GM10266 (cell line): ENCODE results near the gene ADI1.
"Not testable (repeated sequence)": the region's sequence is repeated elsewhere in the genome, so short reads cannot be mapped to it uniquely, and the experiment has no call there.

ENCODE experiments used
- DNase-seq: peaks from one replicate; pipeline ENCODE4 v3.0.0; 2012; ENCODE audit errors: extremely low spot score
- TF ChIP-seq, protein P1 (sequence below): IDR thresholded peaks from 2 replicates; pipeline ENCODE4 v1.5.1; 2012; ENCODE audit warnings: mild to moderate bottlenecking, low read depth; ENCODE audit not compliant: control insufficient read depth, insufficient read depth; ENCODE audit errors: missing control alignments

Gene ADI1

DNA sequence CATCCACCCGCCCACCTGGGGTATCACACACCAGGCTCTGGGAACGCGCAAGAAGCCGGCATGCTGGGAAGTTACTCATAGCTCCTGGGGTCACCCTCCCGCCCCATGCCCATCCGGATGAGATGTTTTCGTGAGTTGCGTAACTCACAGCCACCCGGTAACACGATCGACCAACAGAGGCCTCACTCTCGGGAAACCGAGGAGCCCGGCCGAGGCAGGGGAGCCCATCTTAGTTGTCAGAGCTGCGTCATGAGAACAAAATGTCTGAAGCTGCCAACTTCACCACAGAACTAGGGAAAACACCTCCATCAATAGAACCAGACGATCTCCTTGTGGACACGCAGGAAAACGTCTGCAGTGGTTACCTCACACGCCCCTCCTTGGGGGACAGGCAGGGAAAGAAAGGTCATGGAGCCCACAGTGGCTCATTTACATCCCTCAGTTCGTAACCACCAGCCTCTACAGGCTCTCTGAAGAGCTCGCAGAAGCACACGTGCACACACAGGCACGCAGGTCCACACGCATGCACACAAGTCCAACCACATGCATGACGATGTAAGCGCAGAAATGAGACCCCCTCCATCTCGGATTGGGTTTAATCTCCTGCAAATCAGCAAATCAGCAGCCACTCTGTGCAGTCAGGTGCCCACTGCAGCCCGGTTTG, 26.2 kb downstream of the ADI1 start:
- TF ChIP-seq, protein P1, sequence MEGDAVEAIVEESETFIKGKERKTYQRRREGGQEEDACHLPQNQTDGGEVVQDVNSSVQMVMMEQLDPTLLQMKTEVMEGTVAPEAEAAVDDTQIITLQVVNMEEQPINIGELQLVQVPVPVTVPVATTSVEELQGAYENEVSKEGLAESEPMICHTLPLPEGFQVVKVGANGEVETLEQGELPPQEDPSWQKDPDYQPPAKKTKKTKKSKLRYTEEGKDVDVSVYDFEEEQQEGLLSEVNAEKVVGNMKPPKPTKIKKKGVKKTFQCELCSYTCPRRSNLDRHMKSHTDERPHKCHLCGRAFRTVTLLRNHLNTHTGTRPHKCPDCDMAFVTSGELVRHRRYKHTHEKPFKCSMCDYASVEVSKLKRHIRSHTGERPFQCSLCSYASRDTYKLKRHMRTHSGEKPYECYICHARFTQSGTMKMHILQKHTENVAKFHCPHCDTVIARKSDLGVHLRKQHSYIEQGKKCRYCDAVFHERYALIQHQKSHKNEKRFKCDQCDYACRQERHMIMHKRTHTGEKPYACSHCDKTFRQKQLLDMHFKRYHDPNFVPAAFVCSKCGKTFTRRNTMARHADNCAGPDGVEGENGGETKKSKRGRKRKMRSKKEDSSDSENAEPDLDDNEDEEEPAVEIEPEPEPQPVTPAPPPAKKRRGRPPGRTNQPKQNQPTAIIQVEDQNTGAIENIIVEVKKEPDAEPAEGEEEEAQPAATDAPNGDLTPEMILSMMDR, result no peak
- no peak for DNase-seq

- not testable (repeated sequence) for DNase-seq
Measured at GRCh38 chr2:3492475-3492787, 26.9 kb downstream of the ADI1 start.

- DNase-seq, result no peak
- TF ChIP-seq, protein P1, result no peak
Measured at GRCh38 chr2:3491716-3492474, 27.4 kb downstream of the ADI1 start.

DNA sequence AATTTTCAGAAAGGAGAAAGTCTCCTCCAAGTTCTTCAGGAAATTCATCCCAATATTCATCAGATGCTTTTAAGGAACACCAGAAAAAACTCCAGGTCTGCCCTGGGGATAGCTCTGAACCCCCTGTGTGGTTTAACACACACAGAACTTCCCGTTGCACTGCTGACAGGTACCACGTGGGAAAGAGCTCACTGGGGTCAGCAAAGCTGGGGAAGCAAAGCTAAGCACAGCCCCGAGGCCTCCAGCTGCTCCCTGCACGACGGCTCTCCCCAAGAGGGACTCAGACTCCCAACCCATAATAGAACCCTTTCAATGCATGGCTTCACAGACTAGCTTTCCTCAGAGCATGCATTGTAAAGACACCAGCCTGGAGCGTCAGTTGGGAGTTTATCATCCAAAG, 28.0 kb downstream of the ADI1 start:
- TF ChIP-seq, protein P1, result no peak
- DNase-seq, result no peak

- DNase-seq, result no peak
- TF ChIP-seq, protein P1, result no peak
Measured at GRCh38 chr2:3490191-3491170, 28.9 kb downstream of the ADI1 start.

DNA sequence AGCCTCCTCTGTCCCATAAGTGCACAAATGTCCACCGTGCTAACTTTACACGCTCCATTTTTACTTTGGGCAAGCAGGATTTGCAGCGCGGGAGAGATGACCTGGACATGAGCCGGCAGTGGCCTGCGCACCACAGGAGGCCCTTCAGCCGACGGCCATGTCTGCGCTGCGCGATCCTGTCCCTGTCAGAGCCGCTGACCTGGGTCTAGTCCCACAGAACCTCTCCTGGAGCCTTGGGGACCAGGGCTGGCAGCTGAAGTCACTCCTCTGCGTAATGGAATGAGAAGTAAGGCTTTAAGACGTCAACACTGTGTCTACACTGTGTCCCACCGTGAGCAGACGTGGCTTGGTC, 29.6 kb downstream of the ADI1 start:
- no peak for DNase-seq
- TF ChIP-seq, protein P1, result no peak

GRCh38 chr2:3488855-3489763, 30.2 kb downstream of the ADI1 start:
- DNase-seq, result no peak
- TF ChIP-seq, protein P1, result no peak
